ENCODE measurements around the gene SHANK2.

The SHANK2 gene

GRCh38 chr11:71282581-71283351 lies 30.4 kb upstream of the SHANK2 start:
- TF ChIP-seq EZH2phosphoT487 (conservative IDR thresholded peaks at IDR 0.05; ENCODE audit: low read length) (no peak), CTCF (IDR thresholded peaks at IDR 0.05; ENCODE audit: insufficient read depth, low read length, poor library complexity, severe bottlenecking) (no peak)

GRCh38 chr11:71281831-71282230 lies 29.5 kb upstream of the SHANK2 start:
- no peaks in the 10 kb centered on the region for H3K36me3 ChIP-seq (ENCODE audit: low read length)
- H3K9ac ChIP-seq (ENCODE audit: low read length): no peak overlapping the region
- H3K27ac ChIP-seq (ENCODE audit: low read depth, low read length): no peak overlapping the region
- no peak overlapping the region for H3K4me3 ChIP-seq (ENCODE audit: insufficient read depth, low read length, poor library complexity, severe bottlenecking)
- H3K27me3 ChIP-seq (ENCODE audit: low read length): no peaks in the 10 kb centered on the region
- H2AFZ ChIP-seq (ENCODE audit: low read depth, low read length, severe bottlenecking): no peak overlapping the region
- H4K20me1 ChIP-seq (ENCODE audit: low read depth, low read length): no peaks in the 10 kb centered on the region
- no peak overlapping the region for H3K4me2 ChIP-seq (ENCODE audit: low read depth, low read length, poor library complexity, severe bottlenecking)
- no peaks in the 10 kb centered on the region for H3K9me2 ChIP-seq (replicated peaks; ENCODE audit: insufficient read depth, low read length)
- H3K79me2 ChIP-seq (ENCODE audit: insufficient read depth, low read length): no peaks in the 10 kb centered on the region
- TF ChIP-seq CTCF (IDR thresholded peaks at IDR 0.05; ENCODE audit: insufficient read depth, low read length, poor library complexity, severe bottlenecking): no peak
- no peaks in the 10 kb centered on the region for H3F3A ChIP-seq (ENCODE audit: insufficient read depth)
- H3K9me3 ChIP-seq (ENCODE audit: insufficient read depth, low read length): no peaks in the 10 kb centered on the region

More at GRCh38 chr11:71282581-71283351, 30.4 kb upstream of the SHANK2 start:
- H3K4me3 ChIP-seq (ENCODE audit: insufficient read depth, low read length, poor library complexity, severe bottlenecking): no peak overlapping the region
- H3K9me2 ChIP-seq (replicated peaks; ENCODE audit: insufficient read depth, low read length): no peaks in the 10 kb centered on the region
- no peaks in the 10 kb centered on the region for H3K36me3 ChIP-seq (ENCODE audit: low read length)
- no peak overlapping the region for H3K9ac ChIP-seq (ENCODE audit: low read length)
- no peak overlapping the region for H3K4me2 ChIP-seq (ENCODE audit: low read depth, low read length, poor library complexity, severe bottlenecking)
- H3K79me2 ChIP-seq (ENCODE audit: insufficient read depth, low read length): no peaks in the 10 kb centered on the region
- H3K27me3 ChIP-seq (ENCODE audit: low read length): no peaks in the 10 kb centered on the region
- no peak overlapping the region for H3K27ac ChIP-seq (ENCODE audit: low read depth, low read length)
- H2AFZ ChIP-seq (ENCODE audit: low read depth, low read length, severe bottlenecking): no peak overlapping the region
- no peaks in the 10 kb centered on the region for H3K9me3 ChIP-seq (ENCODE audit: insufficient read depth, low read length)
- H3F3A ChIP-seq (ENCODE audit: insufficient read depth): no peaks in the 10 kb centered on the region
- H4K20me1 ChIP-seq (ENCODE audit: low read depth, low read length): no peaks in the 10 kb centered on the region

GRCh38 chr11:71281204-71281603 lies 28.8 kb upstream of the SHANK2 start:
- no peaks in the 10 kb centered on the region for H3K9me2 ChIP-seq (replicated peaks; ENCODE audit: insufficient read depth, low read length)
- H3K4me2 ChIP-seq (ENCODE audit: low read depth, low read length, poor library complexity, severe bottlenecking): no peak overlapping the region
- H3K36me3 ChIP-seq (ENCODE audit: low read length): no peaks in the 10 kb centered on the region
- H3F3A ChIP-seq (ENCODE audit: insufficient read depth): no peaks in the 10 kb centered on the region
- no peaks in the 10 kb centered on the region for H3K79me2 ChIP-seq (ENCODE audit: insufficient read depth, low read length)
- no peak for TF ChIP-seq EZH2phosphoT487 (conservative IDR thresholded peaks at IDR 0.05; ENCODE audit: low read length)
- TF ChIP-seq CTCF (IDR thresholded peaks at IDR 0.05; ENCODE audit: insufficient read depth, low read length, poor library complexity, severe bottlenecking): no peak
- no peaks in the 10 kb centered on the region for H3K9me3 ChIP-seq (ENCODE audit: insufficient read depth, low read length)
- H4K20me1 ChIP-seq (ENCODE audit: low read depth, low read length): no peaks in the 10 kb centered on the region
- H3K4me3 ChIP-seq (ENCODE audit: insufficient read depth, low read length, poor library complexity, severe bottlenecking): no peak overlapping the region
- no peak overlapping the region for H2AFZ ChIP-seq (ENCODE audit: low read depth, low read length, severe bottlenecking)
- no peak overlapping the region for H3K9ac ChIP-seq (ENCODE audit: low read length)
- H3K27me3 ChIP-seq (ENCODE audit: low read length): no peaks in the 10 kb centered on the region
- H3K27ac ChIP-seq (ENCODE audit: low read depth, low read length): no peak overlapping the region
